GM18868 (cell line): ENCODE results near the gene MMP13.

Experiments used
- ATAC-seq: cut with Tn5 transposase; IDR thresholded peaks from one replicate; pipeline ENCODE4 v1.9.1; 2021; ENCODE audit warnings: mild to moderate bottlenecking, moderate library complexity; ENCODE audit not compliant: unreplicated experiment

Gene MMP13

GRCh38 chr11:102936864-102937509 is 18.5 kb downstream of the MMP13 start:
- no peak for ATAC-seq

GRCh38 chr11:102935514-102935913 is 20.0 kb downstream of the MMP13 start:
- ATAC-seq: no peak

- ATAC-seq: no peak
These were observed 20.8 kb downstream of the MMP13 start for GRCh38 chr11:102934735-102935134.

GRCh38 chr11:102933627-102934026 is 21.9 kb downstream of the MMP13 start:
- peak; percentile 75 for ATAC-seq

- ATAC-seq: no peak
These were observed 22.9 kb downstream of the MMP13 start for GRCh38 chr11:102932678-102933077.

- ATAC-seq: no peak
These were observed 25.1 kb downstream of the MMP13 start for GRCh38 chr11:102930451-102930850.

GRCh38 chr11:102929972-102930371 is 25.6 kb downstream of the MMP13 start:
- no peak for ATAC-seq

- no peak for ATAC-seq
These were observed 26.4 kb downstream of the MMP13 start for GRCh38 chr11:102929166-102929565.

- ATAC-seq: no peak
These were observed 27.3 kb downstream of the MMP13 start for GRCh38 chr11:102928247-102928646.

GRCh38 chr11:102927624-102927990 is 27.9 kb downstream of the MMP13 start:
- ATAC-seq: no peak

GRCh38 chr11:102926961-102927623 is 28.4 kb downstream of the MMP13 start:
- ATAC-seq: no peak

GRCh38 chr11:102926517-102926916 is 29.0 kb downstream of the MMP13 start:
- no peak for ATAC-seq

GRCh38 chr11:102925988-102926387 is 29.5 kb downstream of the MMP13 start:
- ATAC-seq: no peak

GRCh38 chr11:102924851-102925380 is 30.6 kb downstream of the MMP13 start:
- peak; percentile 48 for ATAC-seq

- no peak for ATAC-seq
These were observed 33.8 kb downstream of the MMP13 start for GRCh38 chr11:102921587-102922220.

GRCh38 chr11:102920118-102920684 is 35.3 kb downstream of the MMP13 start:
- peak; percentile 87 for ATAC-seq

GRCh38 chr11:102915044-102915375 is 40.5 kb downstream of the MMP13 start:
- no peak for ATAC-seq

GRCh38 chr11:102914238-102915043 is 41.1 kb downstream of the MMP13 start:
- peak; percentile 64 for ATAC-seq

- ATAC-seq: no peak
These were observed 43.1 kb downstream of the MMP13 start for GRCh38 chr11:102912482-102912830.

GRCh38 chr11:102911758-102912481 is 43.6 kb downstream of the MMP13 start:
- no peak for ATAC-seq
